AG04449 (cell line): ENCODE measurements around the gene CXCR2.

Experiments
- CTCF ChIA-PET: fragments of 350-600 bp; formaldehyde crosslinking; extraction: SDS; loops from one replicate; lab custom pipeline; 2021; ENCODE audit warnings: antibody characterized with exemption; lab: Yijun Ruan, JAX
- POLR2A ChIA-PET: fragments of 400-600, 350-600 bp; formaldehyde crosslinking; extraction: SDS; loops from one replicate; lab custom pipeline; 2020; ENCODE audit warnings: antibody characterized with exemption, inconsistent platforms; lab: Yijun Ruan, JAX
- DNase-seq: peaks from one replicate; pipeline ENCODE4 v3.0.0-alpha.2; 2010; ENCODE audit warnings: low read depth, low spot score
- H3K4me3 ChIP-seq: 2 replicates; pipeline ENCODE4 v1.5.1; 2011; ENCODE audit warnings: low read depth, mild to moderate bottlenecking, control low read depth, low read length
- CTCF ChIP-seq: IDR thresholded peaks from one replicate; pipeline ENCODE4 v1.5.1; 2011; ENCODE audit warnings: mild to moderate bottlenecking, moderate library complexity, low read length, control low read depth, inconsistent platforms; ENCODE audit not compliant: insufficient read depth; ENCODE audit errors: missing control alignments

The CXCR2 gene

GRCh38 chr2:218155953-218156479 lies 30.2 kb downstream of the CXCR2 start:
- POLR2A ChIA-PET, result no interaction called here
- no peak for TF ChIP-seq CTCF
- CTCF ChIA-PET, result no interaction called here

GRCh38 chr2:218161644-218162043 lies 35.8 kb downstream of the CXCR2 start:
- DNase-seq, result no peak
- TF ChIP-seq CTCF, result no peak
- POLR2A ChIA-PET, result no interaction called here
- CTCF ChIA-PET, result interaction anchor here (1.1 to 1.3 kb wide), 2 partner anchors 10 to 12 kb away, joined by 3 to 4 read pairs; no protein-coding TSS in a partner anchor
- H3K4me3 ChIP-seq, result no peak overlapping the region

More at GRCh38 chr2:218155953-218156479, 30.2 kb downstream of the CXCR2 start:
- no peak overlapping the region for H3K4me3 ChIP-seq
- DNase-seq, result no peak

- no peak overlapping the region for H3K4me3 ChIP-seq
- CTCF ChIA-PET, result interaction anchor here (1.1 kb wide), 1 partner anchor 9 kb away, joined by 4 read pairs; no protein-coding TSS in a partner anchor
- no peak for TF ChIP-seq CTCF
- DNase-seq, result no peak
- POLR2A ChIA-PET, result no interaction called here
Measured at GRCh38 chr2:218162814-218163213, 37.0 kb downstream of the CXCR2 start.

- CTCF ChIA-PET, result interaction anchor here (0.9 to 2.2 kb wide), 3 partner anchors 17 to 173 kb away, joined by 3 to 6 read pairs (median 4); no protein-coding TSS in a partner anchor
- no peak for TF ChIP-seq CTCF
- no peak within 1 kb of the TSS for H3K4me3 ChIP-seq
- no peak for DNase-seq
- POLR2A ChIA-PET, result no interaction called here
Measured at GRCh38 chr2:218166791-218167190, 41.0 kb downstream of the CXCR2 start, which contains the start of gene CXCR1. Gene CXCR1 (minus strand): TSS chr2:218166962. CDS start chr2:218165211, 1,751 bp downstream.

GRCh38 chr2:218168016-218168415 lies 42.2 kb downstream of the CXCR2 start:
- DNase-seq, result no peak
- TF ChIP-seq CTCF, result no peak
- H3K4me3 ChIP-seq, result no peak overlapping the region
- POLR2A ChIA-PET, result no interaction called here
- CTCF ChIA-PET, result interaction anchor here (0.8 to 2.2 kb wide), 13 partner anchors 8 to 174 kb away, joined by 3 to 7 read pairs (median 4); no protein-coding TSS in a partner anchor

- TF ChIP-seq CTCF, result peak; percentile 54
- no peak for DNase-seq
- ChIA-PET POLR2A (no interaction called here), CTCF (interaction anchor here (0.7 to 2.2 kb wide), 12 partner anchors 9 to 104 kb away, joined by 3 to 7 read pairs (median 4); no protein-coding TSS in a partner anchor)
- H3K4me3 ChIP-seq, result no peak overlapping the region
Measured at GRCh38 chr2:218168635-218169462, 43.0 kb downstream of the CXCR2 start.
